ENCODE data around the gene AGAP1. TPM values are rescaled to one million over a fixed set of nuclear protein-coding genes. Genes with fewer than 3 reads are reported as not detected.

Gene AGAP1
- total and polyA plus RNA-seq, 2 donors from 2014 or later = 8.1 to 44.5 TPM

DNA sequence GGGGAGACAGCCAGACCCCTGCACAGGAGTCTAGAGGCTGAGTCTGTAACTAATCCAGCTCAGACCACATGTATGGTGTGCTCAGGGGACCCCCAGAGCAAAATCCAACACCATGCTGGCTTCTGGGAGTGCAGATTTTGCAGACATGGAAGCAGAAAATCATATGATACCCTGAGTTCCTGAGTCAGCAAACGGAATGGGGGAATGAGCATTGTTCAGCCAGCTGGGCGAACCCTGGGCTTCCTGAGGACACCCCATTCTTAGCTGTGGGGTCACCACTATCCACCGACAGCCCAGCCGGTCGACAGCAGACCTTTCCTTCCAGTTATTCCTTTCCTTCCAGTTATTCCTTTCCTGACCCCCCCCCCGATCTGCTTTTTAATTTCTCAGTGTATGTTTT is 351.4 kb downstream of the AGAP1 start:
- H3K9ac ChIP-seq (ENCODE audit: low read length in 3 of 3) = no peak overlapping the region
- FAIRE-seq = no peak
- no peaks in the 10 kb centered on the region for H3K27me3 ChIP-seq (ENCODE audit: control insufficient read depth, insufficient read depth, low read length)
- H3K27ac ChIP-seq (ENCODE audit: low read depth in 2 of 2, low read length in 2 of 2) = no peak overlapping the region
- DNase-seq = no peak
- no peaks in the 10 kb centered on the region for H3K36me3 ChIP-seq (ENCODE audit: control insufficient read depth in 2 of 3, insufficient read depth in 3 of 3, low read length in 3 of 3)
- H3K4me3 ChIP-seq (ENCODE audit: low read length in 3 of 3) = no peak overlapping the region
- intact Hi-C loops (cut with DNase I) = no loop called here
- H3K9me3 ChIP-seq (ENCODE audit: control insufficient read depth in 2 of 3, insufficient read depth in 1 of 3, low read length in 3 of 3) = no peaks in the 10 kb centered on the region
- H3K4me1 ChIP-seq (ENCODE audit: control insufficient read depth in 2 of 3, insufficient read depth in 2 of 3, low read depth in 1 of 3, low read length in 3 of 3) = no peaks in the 10 kb centered on the region
- no peak for TF ChIP-seq CTCF (IDR thresholded peaks at IDR 0.05; ENCODE audit: borderline replicate concordance, extremely low read depth, insufficient read depth)

GRCh38 chr2:235847576-235847975 is 353.7 kb downstream of the AGAP1 start:
- intact Hi-C loops (cut with DNase I) = no loop called here
- no peaks in the 10 kb centered on the region for H3K27me3 ChIP-seq (ENCODE audit: control insufficient read depth, insufficient read depth, low read length)
- H3K36me3 ChIP-seq (ENCODE audit: control insufficient read depth in 2 of 3, insufficient read depth in 3 of 3, low read length in 3 of 3) = no peaks in the 10 kb centered on the region
- H3K4me1 ChIP-seq (ENCODE audit: control insufficient read depth in 2 of 3, insufficient read depth in 2 of 3, low read depth in 1 of 3, low read length in 3 of 3) = no peaks in the 10 kb centered on the region
- H3K4me3 ChIP-seq (ENCODE audit: low read length in 3 of 3) = no peak overlapping the region
- FAIRE-seq (no peak), DNase-seq (no peak)
- no peak for TF ChIP-seq CTCF (IDR thresholded peaks at IDR 0.05; ENCODE audit: borderline replicate concordance, extremely low read depth, insufficient read depth)
- H3K9me3 ChIP-seq (ENCODE audit: control insufficient read depth in 2 of 3, insufficient read depth in 1 of 3, low read length in 3 of 3) = no peaks in the 10 kb centered on the region
- no peak overlapping the region for H3K9ac ChIP-seq (ENCODE audit: low read length in 3 of 3)
- no peak overlapping the region for H3K27ac ChIP-seq (ENCODE audit: low read depth in 2 of 2, low read length in 2 of 2)

DNA sequence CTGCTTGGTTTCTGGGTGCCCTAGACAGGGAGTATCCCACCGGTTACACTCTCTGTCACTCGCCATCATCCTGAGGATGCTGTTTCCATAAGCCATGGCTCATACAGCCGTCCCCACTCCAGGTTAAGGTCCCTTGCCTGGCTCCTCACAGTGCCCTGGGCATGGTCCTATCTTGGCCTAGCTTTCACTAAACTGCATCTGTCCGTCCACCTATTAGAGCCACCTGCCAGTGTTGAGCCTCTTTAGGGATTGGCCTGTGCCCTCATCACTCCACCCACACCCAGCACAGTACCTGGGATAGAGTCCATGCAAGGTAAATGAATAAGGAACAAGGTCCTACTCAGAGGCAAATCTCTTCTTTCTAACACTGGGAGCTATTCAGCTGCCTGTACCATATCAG is 354.2 kb downstream of the AGAP1 start:
- Histone ChIP-seq H3K9ac (ENCODE audit: low read length in 3 of 3) (no peak overlapping the region), H3K4me1 (ENCODE audit: control insufficient read depth in 2 of 3, insufficient read depth in 2 of 3, low read depth in 1 of 3, low read length in 3 of 3) (no peaks in the 10 kb centered on the region), H3K4me3 (ENCODE audit: low read length in 3 of 3) (no peak overlapping the region), H3K27ac (ENCODE audit: low read depth in 2 of 2, low read length in 2 of 2) (no peak overlapping the region), H3K27me3 (ENCODE audit: control insufficient read depth, insufficient read depth, low read length) (no peaks in the 10 kb centered on the region), H3K36me3 (ENCODE audit: control insufficient read depth in 2 of 3, insufficient read depth in 3 of 3, low read length in 3 of 3) (no peaks in the 10 kb centered on the region), H3K9me3 (ENCODE audit: control insufficient read depth in 2 of 3, insufficient read depth in 1 of 3, low read length in 3 of 3) (no peaks in the 10 kb centered on the region)
- FAIRE-seq (no peak), DNase-seq (no peak)
- TF ChIP-seq CTCF (IDR thresholded peaks at IDR 0.05; ENCODE audit: borderline replicate concordance, extremely low read depth, insufficient read depth) = no peak
- intact Hi-C loops (cut with DNase I) = no loop called here

GRCh38 chr2:235848946-235849345 is 355.1 kb downstream of the AGAP1 start:
- FAIRE-seq (no peak), DNase-seq (no peak)
- Histone ChIP-seq H3K4me1 (ENCODE audit: control insufficient read depth in 2 of 3, insufficient read depth in 2 of 3, low read depth in 1 of 3, low read length in 3 of 3) (no peaks in the 10 kb centered on the region), H3K4me3 (ENCODE audit: low read length in 3 of 3) (no peak overlapping the region), H3K9ac (ENCODE audit: low read length in 3 of 3) (no peak overlapping the region), H3K9me3 (ENCODE audit: control insufficient read depth in 2 of 3, insufficient read depth in 1 of 3, low read length in 3 of 3) (no peaks in the 10 kb centered on the region), H3K27ac (ENCODE audit: low read depth in 2 of 2, low read length in 2 of 2) (no peak overlapping the region), H3K36me3 (ENCODE audit: control insufficient read depth in 2 of 3, insufficient read depth in 3 of 3, low read length in 3 of 3) (no peaks in the 10 kb centered on the region), H3K27me3 (ENCODE audit: control insufficient read depth, insufficient read depth, low read length) (no peaks in the 10 kb centered on the region)
- intact Hi-C loops (cut with DNase I) = no loop called here
- TF ChIP-seq CTCF (IDR thresholded peaks at IDR 0.05; ENCODE audit: borderline replicate concordance, extremely low read depth, insufficient read depth) = no peak

Measured in kidney (tissue), 14 donors.